Osteocyte (in vitro differentiated cells): ENCODE measurements around the gene SAP30BP. TPM values are rescaled to one million over a fixed set of nuclear protein-coding genes. Genes with fewer than 3 reads are reported as not detected.
A peak's percentile ranks its signal among the peaks of the same experiment; 100 is the strongest.

Source experiments
- DNase-seq: peaks from one replicate; pipeline ENCODE4 v3.0.0; 2021; ENCODE audit warnings: mixed read lengths; ENCODE audit not compliant: unreplicated experiment; ENCODE audit errors: extremely low spot score
- H3K27ac Mint-ChIP-seq: one replicate; pipeline ENCODE4 v1.8.0; 2021; ENCODE audit warnings: mild to moderate bottlenecking, mixed read lengths; ENCODE audit not compliant: unreplicated experiment
- H3K27me3 Mint-ChIP-seq: one replicate; pipeline ENCODE4 v1.8.0; 2021; ENCODE audit warnings: mixed read lengths; ENCODE audit not compliant: unreplicated experiment
- H3K36me3 Mint-ChIP-seq: one replicate; pipeline ENCODE4 v1.8.0; 2021; ENCODE audit warnings: mixed read lengths; ENCODE audit not compliant: unreplicated experiment
- H3K4me1 Mint-ChIP-seq: one replicate; pipeline ENCODE4 v1.8.0; 2021; ENCODE audit warnings: mixed read lengths; ENCODE audit not compliant: unreplicated experiment
- H3K4me3 Mint-ChIP-seq: one replicate; pipeline ENCODE4 v1.8.0; 2021; ENCODE audit warnings: mild to moderate bottlenecking, moderate library complexity, mixed read lengths; ENCODE audit not compliant: unreplicated experiment
- H3K9me3 Mint-ChIP-seq: one replicate; pipeline ENCODE4 v1.8.0; 2021; ENCODE audit warnings: mixed read lengths; ENCODE audit not compliant: unreplicated experiment
- total RNA-seq: library from RNA; stranded (reverse); gene quantifications from 2 replicates; pipeline ENCODE4 v1.2.1, GENCODE V29; 2021
- TF ChIP-seq, protein P1 (sequence below): fragments of 200-600 bp; sonication (generic); IDR thresholded peaks from 2 replicates; pipeline ENCODE4 v1.5.0; 2021; ENCODE audit warnings: antibody characterized with exemption, mild to moderate bottlenecking, moderate library complexity

The SAP30BP gene
- total RNA-seq, 1 donor from 2014 or later = 103 TPM

DNA sequence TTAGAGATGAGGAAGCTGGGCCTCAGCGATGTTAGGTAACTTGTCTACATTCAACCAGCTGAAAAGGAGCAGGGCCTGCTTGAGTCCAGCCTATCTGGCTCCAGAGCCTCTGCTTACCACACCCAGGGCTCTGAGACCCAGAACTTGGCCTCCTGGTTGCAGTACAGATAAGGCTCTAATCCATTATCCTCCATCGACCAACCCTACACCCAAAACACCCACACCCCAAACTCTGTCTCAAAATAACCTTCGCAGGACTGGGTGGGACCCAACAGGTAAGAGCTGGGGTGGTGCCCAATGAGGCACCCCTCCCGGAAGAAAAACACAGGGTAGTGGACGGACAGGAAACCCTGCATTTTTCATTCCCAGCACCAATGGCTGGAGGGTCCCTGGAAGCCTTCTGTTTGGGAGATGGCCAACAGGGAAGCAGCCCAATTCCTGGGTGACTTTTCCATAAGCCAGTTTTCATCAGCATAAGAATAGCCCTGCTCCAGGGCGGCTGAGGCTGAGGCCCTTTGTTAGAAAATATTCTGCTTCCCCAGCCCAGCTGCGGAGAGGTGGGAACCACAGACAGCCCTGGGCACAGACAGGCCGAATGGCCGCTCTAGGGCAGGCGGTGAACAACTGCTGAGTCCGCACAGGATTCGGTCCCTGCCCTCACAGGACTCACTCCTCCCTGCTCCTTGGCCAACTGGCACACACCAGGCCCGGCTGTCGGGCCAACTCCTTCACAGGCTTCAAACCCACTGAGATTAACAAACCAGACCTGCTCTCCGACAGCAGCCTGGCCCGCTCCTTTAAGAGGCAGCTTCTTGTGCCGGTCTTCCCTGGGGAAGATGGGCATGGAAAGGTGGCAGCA is 24.1 kb upstream of the SAP30BP start:
- Mint-ChIP-seq H3K27ac (no peak overlapping the region), H3K36me3 (peaks cover 6% of the 10 kb centered on the region), H3K4me3 (no peak overlapping the region), H3K9me3 (no peaks in the 10 kb centered on the region), H3K27me3 (no peaks in the 10 kb centered on the region), H3K4me1 (peaks cover 4% of the 10 kb centered on the region)
- DNase-seq = no peak
- TF ChIP-seq, protein P1, sequence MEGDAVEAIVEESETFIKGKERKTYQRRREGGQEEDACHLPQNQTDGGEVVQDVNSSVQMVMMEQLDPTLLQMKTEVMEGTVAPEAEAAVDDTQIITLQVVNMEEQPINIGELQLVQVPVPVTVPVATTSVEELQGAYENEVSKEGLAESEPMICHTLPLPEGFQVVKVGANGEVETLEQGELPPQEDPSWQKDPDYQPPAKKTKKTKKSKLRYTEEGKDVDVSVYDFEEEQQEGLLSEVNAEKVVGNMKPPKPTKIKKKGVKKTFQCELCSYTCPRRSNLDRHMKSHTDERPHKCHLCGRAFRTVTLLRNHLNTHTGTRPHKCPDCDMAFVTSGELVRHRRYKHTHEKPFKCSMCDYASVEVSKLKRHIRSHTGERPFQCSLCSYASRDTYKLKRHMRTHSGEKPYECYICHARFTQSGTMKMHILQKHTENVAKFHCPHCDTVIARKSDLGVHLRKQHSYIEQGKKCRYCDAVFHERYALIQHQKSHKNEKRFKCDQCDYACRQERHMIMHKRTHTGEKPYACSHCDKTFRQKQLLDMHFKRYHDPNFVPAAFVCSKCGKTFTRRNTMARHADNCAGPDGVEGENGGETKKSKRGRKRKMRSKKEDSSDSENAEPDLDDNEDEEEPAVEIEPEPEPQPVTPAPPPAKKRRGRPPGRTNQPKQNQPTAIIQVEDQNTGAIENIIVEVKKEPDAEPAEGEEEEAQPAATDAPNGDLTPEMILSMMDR = no peak

DNA sequence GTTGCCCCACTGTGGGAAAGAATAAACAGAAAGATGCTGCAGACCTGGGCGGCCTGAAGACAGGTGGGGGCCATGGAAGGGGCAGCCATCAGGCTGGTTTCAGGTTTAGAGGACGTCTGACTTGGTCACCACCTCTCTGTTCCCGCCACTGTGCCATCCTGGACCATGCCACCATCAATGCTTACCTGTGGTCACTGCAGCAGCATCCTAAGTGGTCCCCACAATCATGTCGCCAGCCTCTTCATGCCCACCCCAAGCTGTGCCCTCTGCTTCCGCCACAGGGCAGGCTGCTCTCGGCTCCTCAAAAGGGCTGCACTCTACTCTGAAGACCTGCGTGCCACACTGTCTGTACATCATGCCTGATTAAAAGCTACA is 23.5 kb upstream of the SAP30BP start:
- no peak for DNase-seq
- TF ChIP-seq, protein P1 = no peak
- no peaks in the 10 kb centered on the region for H3K9me3 Mint-ChIP-seq
- no peak overlapping the region for H3K4me3 Mint-ChIP-seq
- no peak overlapping the region for H3K27ac Mint-ChIP-seq
- no peaks in the 10 kb centered on the region for H3K27me3 Mint-ChIP-seq
- H3K4me1 Mint-ChIP-seq = peaks cover 4% of the 10 kb centered on the region
- H3K36me3 Mint-ChIP-seq = peaks cover 8% of the 10 kb centered on the region

DNA sequence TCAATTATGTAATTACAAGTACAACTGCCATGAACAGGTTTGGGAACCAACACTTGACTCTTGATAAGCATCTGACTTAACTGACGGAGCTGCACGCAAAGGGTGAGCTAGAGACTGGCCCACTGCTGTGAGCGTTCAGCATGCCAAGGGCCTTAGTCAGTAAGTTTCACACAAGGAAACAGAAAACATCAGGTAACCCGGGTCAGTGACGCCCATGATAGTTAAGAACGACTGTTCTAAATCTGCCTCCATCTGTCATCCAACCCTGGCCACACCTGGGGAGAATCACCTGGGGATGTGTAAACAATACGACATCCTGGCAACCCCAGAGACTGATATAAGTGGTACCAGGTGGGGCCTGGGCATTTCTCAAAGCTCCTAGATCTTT is 21.6 kb upstream of the SAP30BP start:
- TF ChIP-seq, protein P1 = no peak
- no peak for DNase-seq
- peak overlapping the region; percentile 63 for H3K27ac Mint-ChIP-seq
- H3K4me1 Mint-ChIP-seq = peaks cover 4% of the 10 kb centered on the region
- no peak overlapping the region for H3K4me3 Mint-ChIP-seq
- no peaks in the 10 kb centered on the region for H3K27me3 Mint-ChIP-seq
- no peaks in the 10 kb centered on the region for H3K9me3 Mint-ChIP-seq
- H3K36me3 Mint-ChIP-seq = peaks cover 19% of the 10 kb centered on the region

DNA sequence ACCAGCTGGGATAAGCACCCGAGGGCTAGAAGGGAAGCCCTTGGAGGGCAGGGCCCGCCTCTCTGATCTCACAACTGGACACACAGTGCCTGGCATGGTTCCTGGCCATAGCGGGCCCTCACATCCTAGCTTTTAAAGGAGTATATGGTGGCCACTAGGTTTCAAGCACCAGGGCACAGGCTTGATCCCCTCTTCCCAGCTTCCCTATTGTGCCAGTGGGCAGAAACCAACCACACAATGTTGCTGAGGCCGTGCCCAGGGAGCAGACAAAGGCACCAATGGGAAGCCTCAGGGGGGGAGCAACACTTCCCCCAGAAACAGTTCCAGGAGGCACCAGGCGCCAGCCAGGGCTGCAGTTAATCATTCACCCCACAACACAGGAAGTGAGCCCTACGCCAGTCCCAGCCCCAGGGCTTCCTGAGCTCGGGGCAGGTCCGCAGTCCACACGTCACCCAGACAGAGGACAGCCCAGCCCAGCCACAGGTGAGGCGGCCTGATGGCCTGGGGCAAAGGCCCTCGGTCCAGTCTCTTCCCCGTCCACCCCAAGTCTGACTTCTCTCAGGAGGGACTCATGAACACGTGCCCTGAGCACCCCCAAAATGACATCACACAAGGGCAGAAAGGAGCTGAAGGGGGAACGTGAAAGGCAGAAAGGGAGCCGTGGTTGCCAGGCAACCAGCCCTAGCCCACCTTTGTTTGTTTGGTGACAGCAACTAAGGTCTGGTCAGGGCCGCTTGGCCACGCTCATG is 21.1 kb upstream of the SAP30BP start:
- Mint-ChIP-seq H3K4me1 (peaks cover 4% of the 10 kb centered on the region), H3K9me3 (no peaks in the 10 kb centered on the region), H3K4me3 (no peak overlapping the region), H3K27ac (peak overlapping the region; percentile 78), H3K36me3 (peaks cover 25% of the 10 kb centered on the region), H3K27me3 (no peaks in the 10 kb centered on the region)
- no peak for DNase-seq
- TF ChIP-seq, protein P1 = no peak

DNA sequence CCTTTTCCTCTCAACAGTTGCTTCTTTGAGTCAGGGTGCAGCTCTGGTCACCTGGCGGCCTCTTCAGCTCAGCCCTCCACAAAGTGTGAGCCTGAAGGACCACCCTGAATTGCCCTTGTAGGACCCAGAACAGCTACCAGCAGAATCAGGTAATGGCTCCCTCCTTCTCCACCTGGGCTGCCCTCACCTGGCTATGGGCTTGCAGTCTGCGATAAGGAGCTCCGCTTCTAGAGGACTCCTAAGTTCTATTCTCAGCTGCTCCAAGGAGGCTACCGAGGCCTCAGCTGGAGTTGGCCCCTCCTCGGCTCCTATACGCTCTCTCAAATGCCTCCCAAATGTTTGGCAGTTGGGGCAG is 20.5 kb upstream of the SAP30BP start:
- H3K4me1 Mint-ChIP-seq = peaks cover 4% of the 10 kb centered on the region
- H3K27ac Mint-ChIP-seq = no peak overlapping the region
- H3K27me3 Mint-ChIP-seq = no peaks in the 10 kb centered on the region
- H3K4me3 Mint-ChIP-seq = no peak overlapping the region
- peaks cover 29% of the 10 kb centered on the region for H3K36me3 Mint-ChIP-seq
- no peaks in the 10 kb centered on the region for H3K9me3 Mint-ChIP-seq
- TF ChIP-seq, protein P1 = no peak
- no peak for DNase-seq
